Activated naive CD4-positive, alpha-beta T cell (primary cell): ENCODE measurements around the gene UPB1.

ENCODE experiments used
- DNase-seq, 4 experiments: peaks; one replicate each; lab custom pipeline; 2025; lab: John Stamatoyannopoulos, UW

Gene UPB1

GRCh38 chr22:24494528-24495364, at the start of gene UPB1:
Gene UPB1 (plus strand): TSS chr22:24495332. CDS start chr22:24495404, 72 bp downstream.
- no peak for DNase-seq

DNA sequence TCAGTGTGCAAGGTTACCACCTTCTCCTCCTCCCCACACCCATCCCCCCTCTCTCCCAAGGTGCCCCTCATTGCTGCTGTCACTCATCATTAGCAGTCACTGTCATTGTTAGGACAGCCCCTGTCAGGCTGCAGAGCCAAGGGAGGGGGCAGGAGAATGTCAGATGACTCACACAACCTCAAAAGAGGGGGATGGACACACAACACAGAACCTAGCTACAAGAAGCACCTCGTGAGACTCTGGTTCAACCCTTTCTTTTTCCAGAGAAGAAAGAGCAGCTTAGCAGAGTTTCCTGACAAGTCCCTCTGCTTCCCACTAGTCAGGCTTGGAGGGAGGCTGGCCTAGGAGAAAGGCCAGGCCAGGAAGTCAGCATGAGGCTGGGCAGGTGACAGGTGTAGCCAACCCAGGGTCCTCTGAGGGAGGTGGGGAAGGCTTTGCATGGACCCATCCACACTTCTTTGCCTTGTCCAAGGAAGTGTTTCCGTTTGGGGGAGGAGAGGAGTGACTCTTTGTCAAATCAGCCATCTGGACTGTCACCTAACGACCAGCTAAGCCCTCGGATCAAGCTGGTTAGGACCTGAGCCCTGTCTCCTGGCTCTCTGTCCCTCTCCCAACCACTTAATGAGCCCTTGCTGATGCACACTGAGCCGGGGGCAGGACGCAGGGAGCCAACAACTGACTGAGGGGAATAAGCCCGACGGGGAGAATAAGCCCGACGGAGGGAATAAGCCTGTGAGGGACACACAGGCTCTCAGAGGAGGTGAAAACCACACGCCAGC, 49.5 kb upstream of the UPB1 start:
- DNase-seq: no peak

DNA sequence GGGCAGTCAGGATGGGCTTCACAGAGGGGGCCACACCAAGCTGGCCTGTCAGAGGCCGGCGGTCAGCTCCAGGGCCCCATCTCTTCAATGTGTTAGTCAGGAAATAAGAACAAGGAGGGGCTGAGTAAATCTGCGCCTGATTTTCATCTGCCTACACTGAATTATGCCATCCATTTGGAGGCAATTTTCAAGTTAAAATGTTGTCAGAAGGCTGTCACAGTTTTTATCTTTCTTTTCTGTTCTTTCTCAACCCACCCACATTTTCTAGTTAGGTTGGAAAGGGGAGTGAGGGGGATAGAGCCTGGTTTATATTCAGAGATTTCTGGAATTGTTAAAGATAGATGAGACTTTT, 48.9 kb upstream of the UPB1 start:
- DNase-seq: no peak

DNA sequence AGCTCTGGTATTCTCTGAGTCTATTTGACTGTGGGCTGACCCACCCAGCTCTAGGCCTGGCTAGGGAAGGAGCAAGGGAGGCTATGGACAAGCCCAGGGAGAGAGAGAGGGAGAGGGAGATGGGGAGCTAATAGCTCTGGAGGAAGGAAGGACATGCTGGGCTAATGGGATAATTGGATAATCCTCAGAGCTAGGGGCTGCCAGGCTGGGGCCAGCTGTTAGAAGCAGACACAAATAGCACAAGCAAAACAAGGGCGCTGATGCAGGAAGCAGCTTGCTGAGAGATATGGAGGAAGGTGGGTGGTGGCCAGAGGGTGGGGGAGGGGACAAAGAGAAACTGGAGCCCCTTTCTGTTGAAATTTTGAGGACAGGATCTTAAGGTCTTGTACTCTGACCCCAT, 44.5 kb upstream of the UPB1 start:
- no peak for DNase-seq

DNA sequence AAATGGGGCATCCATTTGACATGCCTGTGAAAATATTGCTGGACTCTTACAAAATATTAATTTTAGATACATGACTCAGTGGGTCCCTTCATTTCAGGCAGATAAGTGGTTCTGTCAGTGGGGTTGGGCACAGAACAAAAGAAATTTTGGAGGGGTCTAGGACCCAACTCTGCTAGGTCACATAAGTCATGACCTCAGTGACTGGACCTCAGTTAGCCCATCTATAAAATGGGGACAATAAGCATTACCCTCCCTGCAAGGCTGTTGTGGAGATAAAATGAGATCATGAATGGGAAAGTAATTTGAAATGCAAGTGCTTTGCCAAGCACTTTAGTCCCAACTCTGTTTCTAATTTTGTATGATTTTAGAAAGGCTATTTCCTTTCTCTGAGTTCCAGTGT, 44.0 kb upstream of the UPB1 start:
- no peak for DNase-seq

DNA sequence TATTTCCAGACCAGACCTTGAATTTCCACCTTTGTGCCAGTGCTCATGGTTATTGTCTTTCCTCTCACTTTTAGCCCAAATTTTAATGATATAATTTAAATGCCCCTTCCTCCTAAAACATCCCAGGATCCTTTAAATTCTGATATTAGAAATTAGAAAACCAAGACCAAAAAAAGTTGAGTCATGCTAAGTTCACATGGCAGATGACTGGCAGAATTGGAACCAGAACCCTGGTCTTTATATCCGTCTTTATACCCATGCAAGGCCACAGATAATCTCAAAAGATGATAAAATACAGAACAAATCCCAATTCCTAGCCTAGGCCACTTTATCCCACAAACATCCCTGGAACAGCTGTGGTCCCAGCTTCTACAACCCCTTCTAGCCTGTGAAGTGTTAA, 41.3 kb upstream of the UPB1 start:
- DNase-seq: no peak

DNA sequence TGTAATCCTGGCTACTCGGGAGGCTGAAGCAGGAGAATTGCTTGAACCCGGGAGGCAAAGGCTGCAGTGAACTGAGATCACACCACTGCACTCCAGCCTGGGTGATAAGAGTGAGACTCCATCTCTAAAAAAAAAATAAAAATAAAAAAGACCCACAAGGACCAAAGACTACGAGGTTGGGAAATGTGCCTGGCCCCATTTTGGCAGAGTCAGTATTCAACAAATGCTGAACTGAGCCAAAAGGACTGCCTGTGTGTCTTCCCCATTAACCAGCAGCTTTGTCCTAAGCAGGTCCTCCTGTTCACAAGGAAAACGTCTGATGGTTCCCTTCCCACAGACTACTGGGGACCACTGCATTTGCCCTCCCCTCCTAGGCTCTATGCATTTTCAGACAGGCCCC, 40.1 kb upstream of the UPB1 start:
- DNase-seq: no peak

- no peak for DNase-seq
These were observed 39.2 kb upstream of the UPB1 start for GRCh38 chr22:24455751-24456426.

DNA sequence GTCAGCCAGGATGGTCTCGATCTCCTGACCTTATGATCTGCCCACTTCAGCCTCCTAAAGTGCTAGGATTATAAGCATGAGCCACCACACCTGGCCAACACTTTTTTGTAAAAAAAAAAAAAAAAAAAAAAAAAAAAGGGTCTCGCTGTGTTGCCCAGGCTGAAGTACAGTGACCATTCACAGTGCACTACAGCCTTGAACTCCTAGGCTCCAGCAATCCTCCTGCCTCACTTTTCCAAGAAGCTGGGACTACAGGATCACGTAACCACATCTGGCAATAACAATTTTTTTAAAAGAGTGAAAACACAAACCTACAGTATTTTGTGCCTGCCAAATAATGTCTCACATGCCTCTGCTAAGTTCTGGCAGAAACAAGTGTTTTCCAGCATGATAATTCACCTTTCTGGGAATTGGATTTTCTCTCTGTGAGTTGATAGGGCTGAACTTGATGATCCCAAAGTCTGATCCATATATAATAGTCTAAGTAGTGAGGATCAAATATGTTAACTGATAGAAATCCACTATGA, 37.2 kb upstream of the UPB1 start:
- DNase-seq: no peak

DNA sequence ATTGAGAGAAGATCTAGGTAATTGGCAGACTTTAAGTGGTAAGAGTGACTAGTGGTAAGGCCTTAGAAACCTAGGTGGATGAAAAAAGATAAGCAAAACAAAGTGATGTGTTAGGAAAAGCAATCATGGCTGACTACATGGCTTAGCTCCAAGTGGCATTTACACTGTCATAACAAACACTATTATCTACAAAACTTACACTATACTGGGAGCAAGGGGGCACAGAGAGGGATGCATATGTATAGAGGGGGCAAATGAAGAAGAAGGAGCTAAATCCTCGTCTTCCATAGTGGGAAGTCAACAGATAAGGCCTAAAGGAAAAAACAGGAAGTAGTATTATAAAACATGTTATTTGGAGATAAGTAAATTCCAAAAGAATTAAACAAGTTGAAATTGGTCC, 35.2 kb upstream of the UPB1 start:
- DNase-seq: no peak

DNA sequence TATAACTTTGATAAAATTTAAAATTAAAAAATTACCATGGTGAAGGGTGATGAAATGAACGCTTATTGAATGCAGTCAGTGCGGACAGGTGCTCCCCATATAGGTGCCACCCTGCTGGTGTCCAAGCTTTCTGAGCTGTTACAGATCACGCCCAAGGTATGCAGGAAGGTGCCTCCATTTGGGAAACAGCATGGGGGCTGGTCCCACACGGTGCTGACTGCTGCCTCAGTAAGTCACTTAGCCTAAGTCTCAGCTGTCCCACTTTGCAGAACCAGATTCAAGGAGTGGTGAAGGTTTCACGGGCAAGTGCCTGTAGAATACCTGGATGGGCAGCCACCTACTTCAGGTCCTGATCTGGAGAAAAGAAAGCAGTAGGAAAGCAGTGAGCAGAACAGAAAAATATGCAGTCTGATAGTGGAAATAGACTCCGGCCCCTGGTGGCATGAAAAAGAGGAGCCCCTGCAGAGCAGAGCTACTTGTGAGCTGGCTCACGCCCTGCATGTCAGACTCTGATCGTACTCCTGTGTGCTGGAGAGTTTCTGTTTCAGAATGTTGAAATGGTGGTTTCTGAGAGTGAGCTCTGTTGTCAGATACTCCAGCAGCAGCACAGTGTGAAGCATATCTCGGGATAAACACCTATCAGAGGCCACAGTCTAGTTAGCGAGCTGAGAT, 34.6 kb upstream of the UPB1 start:
- DNase-seq: no peak

DNA sequence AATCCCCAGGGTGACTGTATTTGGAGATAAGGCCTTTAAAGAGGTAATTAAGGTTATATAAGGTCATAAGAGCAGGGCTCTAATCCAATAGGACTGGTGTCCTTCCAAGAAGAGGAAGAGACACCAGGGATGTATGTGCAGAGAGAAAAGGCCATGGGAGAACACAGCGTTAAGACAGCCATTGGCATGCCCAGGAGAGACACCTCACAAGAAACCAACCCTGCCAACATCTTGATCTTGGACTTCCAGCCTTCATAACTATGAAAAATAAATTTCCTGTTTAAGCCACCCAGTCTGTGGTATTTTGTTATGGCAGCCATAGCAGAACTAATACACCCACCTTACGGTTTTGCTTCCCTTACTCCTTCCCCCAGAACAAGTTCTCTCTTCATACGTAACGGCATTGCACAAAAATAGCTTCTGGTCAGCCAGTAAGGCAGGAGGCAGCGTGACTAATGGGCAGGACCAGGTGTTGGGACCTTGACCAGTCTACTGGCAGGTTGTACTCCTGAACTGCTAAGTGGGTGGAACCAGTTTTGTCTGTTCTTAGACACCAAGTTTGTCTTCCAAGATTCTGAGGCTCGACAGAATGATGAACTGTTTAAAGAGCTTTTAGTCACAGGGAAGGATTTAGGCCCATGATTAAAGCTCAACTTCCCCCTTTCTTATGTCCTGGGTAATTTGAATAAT, 31.9 kb upstream of the UPB1 start:
- no peak for DNase-seq

GRCh38 chr22:24465566-24465965, 29.6 kb upstream of the UPB1 start:
- DNase-seq: no peak

- no peak for DNase-seq
These were observed 29.2 kb upstream of the UPB1 start for GRCh38 chr22:24465975-24466374.

DNA sequence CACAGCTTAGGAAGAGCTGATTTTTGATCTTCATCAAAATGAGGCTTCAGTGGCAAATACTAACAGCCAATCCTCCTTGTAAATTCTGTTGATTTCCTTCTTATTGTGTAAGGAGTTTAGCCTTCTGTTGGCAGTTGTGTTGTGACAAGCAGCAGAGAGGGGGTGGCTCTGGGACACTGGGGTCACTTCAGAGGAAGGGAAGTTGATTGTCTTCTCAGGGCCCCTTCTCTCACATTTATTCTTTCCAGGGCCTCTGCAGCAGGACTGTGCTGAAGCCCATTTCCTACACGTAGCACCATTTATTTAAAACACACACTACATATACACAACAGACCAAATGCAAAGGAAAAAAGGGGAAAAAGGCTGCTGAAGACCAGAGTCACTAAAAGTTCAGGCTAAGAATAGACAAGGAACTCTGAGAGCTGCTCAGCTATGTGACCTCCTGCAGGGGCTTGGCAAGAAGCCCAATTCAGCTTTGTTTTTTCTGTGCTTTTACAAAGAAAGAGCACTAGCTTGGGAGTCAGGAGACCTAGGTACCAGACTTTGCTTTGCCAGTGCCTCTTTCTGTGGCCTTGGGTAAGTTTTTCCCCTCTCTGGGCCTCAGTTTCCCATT, 28.3 kb upstream of the UPB1 start:
- no peak for DNase-seq

- DNase-seq: no peak
These were observed 27.8 kb upstream of the UPB1 start for GRCh38 chr22:24467340-24467739.

DNA sequence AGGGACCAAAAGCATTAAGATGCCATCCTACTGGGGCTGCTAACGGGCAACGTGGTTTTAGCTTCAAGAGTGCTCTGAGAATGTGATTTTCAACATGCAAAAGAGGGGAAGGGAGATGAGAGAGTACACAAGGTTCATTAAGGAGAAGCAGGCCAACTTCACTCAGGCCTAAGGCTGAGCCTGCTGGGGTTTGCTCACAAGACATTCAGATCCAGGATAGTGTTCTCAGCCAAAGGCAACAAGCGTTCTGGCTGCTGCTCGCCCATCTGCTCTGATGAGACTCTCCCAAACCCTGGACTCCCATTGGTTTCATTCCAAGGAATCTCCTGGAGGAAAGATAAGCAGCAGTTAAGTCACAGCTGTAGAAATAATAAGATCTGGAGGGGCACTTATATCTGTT, 23.6 kb upstream of the UPB1 start:
- no peak for DNase-seq

- no peak for DNase-seq
These were observed 21.8 kb upstream of the UPB1 start for GRCh38 chr22:24473284-24473683.

DNA sequence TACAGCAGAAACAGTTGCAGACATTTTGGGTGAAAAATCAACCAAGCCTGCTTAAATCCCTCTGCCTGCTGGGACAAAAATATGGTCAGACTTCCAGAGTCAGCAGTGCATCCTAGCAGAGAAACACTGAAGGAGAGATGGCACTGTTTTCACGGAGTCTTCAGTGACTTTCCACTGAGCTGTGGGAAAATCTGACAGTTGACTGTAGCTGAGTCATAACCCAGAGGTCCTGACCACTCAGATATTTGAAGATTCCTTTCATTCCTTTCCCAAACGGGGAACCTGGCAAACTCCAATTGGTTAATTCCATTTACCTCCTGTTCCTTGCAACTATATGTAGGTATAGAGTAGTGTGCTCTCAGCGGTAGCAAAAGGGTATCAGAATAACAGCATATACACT, 20.9 kb upstream of the UPB1 start:
- no peak for DNase-seq

DNA sequence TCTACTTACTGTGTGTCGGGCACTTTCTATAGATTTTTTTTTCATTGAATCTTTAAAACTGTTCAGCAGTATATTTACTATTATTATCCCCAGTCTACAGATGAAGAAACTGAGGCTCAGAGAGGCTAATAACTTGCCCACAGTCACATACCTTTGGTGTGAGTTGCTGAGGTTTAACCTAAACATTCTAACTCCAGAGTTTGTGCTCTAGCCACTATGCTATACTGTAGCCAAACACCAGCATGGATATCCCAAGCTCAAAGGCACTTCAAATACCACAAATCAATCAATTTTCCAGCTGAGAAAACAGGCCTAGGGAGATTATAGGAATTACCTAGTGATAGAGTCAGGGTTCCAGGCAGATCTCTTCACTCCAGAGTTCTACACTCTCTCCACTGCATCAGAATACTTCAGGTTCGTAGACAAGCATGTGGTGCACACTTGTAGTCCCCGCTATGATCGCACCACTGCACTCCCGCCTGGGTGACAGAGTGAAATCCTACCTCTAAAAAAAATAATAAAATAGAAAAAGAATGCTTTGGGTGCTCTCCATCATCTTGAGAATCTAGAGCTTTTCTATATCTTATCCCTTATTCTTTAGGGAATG, 20.4 kb upstream of the UPB1 start:
- no peak for DNase-seq

- no peak for DNase-seq
These were observed 13.5 kb upstream of the UPB1 start for GRCh38 chr22:24481641-24482040.
